Measurements from ENCODE around the gene MACROD2. TPM values are rescaled to one million over a fixed set of nuclear protein-coding genes. Genes with fewer than 3 reads are reported as not detected.
"Not testable (repeated sequence)": the region's sequence is repeated elsewhere in the genome, so short reads cannot be mapped to it uniquely, and the experiment has no call there.

Gene MACROD2
- total RNA-seq, 1 experiment from 2014 or later = 0.02 TPM

GRCh38 chr20:14953736-14954135 lies 958.4 kb downstream of the MACROD2 start:
- no peak for DNase-seq (ENCODE audit: low spot score)

- DNase-seq (ENCODE audit: low spot score) = no peak
These were observed 960.1 kb downstream of the MACROD2 start for GRCh38 chr20:14955399-14955798.

DNA sequence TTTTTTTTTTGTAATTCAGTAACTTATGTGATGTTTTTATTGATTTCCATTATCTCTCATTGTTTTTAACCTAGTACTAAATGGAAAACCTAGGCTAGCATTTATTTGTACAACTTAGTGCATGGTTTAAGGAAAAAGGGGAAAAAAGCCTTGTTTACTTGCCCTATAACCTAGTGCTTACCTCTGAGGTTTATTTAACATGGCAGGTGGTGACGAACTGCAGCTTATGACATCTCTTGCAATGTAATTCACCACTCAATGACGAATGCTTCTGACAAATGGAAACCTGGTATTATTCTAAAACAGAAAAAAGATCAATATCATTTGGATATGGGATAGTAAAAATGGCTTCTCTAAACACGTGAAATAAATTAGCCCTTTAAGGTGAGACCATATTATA lies 960.7 kb downstream of the MACROD2 start:
- DNase-seq (ENCODE audit: low spot score) = no peak

DNA sequence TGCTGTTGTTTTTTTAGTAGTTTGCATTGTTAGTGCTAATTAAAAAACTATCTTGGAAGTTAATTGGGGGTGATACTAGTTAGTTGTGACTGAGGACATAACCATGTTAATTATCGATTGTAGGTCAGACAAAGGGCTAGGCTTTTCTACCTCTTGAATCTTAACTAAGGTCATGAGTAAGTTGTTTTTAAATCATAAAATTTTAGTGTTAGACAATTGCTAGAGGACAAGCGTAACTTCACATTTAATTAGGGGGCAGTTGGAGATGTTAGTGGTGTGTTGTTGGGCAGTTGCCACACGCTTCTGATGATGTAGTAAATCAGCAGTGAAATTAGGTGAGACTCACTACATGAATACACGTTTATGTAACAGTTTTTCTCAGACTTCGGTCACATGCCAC lies 961.2 kb downstream of the MACROD2 start:
- DNase-seq (ENCODE audit: low spot score) = no peak

DNA sequence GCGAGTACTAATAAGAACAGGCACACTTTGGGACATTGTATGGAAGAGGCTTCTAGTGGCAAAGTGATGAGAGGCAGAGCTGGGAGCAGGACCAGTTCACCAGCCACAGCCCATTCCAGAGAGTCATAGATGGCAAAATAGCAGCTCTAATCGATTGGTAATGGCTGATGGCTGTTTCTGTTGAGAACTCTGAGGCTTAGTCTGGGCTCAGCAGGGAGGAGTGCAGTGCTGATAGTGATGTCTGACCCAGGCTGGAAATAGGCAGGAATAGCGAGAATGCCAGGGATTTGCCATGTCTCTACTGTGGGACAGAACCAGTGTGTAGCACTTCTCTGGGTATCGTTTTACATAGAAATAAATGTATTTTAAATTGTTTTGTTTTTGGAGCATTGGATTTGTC lies 962.1 kb downstream of the MACROD2 start:
- DNase-seq (ENCODE audit: low spot score) = no peak

DNA sequence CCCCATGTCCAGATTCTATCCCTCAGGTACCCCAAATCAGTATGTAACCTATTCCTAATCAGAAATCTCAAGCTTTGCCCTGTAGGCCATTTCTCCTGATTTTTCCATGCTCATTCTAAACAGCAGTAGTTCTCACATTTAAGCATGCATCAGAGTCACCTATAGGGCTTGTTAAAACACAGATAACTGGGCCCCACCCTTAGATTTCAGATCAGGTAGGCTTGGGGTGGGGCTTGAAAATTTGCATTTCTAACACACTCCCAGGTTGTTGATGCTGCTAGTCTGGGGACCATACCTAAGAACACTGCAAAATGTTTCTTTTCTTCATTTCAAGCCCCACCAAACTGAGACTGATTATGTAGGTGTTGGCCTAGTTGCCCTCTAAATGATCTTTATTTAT lies 963.3 kb downstream of the MACROD2 start:
- no peak for DNase-seq (ENCODE audit: low spot score)

DNA sequence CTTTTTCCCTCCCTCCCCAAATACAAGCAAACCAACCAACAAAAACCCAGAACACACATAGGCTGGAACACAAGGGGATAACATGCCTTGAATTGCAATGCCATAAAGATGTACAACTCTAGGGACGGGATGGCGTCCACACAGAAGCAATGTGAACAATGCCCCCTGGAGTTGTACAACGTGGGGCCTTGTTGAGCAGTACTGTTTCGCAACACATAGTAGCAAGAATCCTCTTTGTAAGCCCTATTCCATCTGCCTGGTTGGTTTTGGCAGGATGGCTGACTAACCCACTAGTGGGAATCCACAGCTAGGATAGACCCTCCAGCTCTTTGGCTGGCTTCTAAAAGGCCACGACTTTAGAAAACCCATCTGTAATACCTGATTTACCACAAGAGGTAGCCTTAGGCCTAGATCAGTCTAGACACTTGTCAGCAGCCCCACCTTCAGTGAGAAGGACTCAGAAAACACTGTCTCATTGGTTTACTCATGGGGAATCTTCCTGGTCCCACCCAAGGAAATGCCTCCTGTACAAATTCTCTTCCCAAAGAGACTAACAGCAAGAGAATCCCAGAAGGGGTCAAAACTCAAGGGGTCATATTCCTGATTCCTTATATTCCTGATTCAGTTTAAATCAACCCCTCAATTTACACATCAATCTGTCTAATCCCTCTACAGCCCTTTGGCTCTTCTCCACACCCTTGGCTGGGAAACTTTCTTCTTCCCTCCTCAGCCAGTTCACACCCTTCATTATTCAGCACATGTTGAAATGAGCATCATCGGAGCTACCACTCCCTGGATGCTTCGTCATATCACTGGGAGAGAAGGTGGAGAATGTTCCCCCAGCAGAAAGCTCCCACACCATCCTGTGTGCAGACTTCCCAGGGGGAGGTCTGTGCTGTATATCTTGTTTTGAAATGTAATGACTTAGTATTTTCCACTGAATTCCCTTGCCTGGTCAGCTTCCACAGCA lies 964.5 kb downstream of the MACROD2 start:
- DNase-seq (ENCODE audit: low spot score) = no peak

- no peak for DNase-seq (ENCODE audit: low spot score)
These were observed 965.5 kb downstream of the MACROD2 start for GRCh38 chr20:14960831-14961230.

DNA sequence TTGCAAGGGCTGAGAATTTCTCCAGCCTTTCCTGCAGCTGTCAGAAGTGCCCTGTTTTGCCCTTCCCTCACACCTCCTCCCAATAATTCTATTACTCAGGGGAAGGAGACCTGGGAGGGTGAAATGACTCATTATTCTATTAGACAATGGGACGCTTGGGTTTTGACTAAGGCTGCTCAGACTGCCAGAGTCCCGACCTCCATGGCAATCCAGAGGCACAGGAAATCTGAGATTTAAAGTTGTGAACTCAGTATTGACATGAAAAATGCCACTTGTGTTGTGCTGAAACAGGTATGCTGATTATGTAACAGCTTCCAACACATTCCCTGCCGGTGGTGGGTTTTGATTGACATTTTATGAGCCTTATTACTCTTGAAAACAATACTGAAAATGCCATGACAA lies 967.9 kb downstream of the MACROD2 start:
- DNase-seq (ENCODE audit: low spot score) = peak; percentile 76

DNA sequence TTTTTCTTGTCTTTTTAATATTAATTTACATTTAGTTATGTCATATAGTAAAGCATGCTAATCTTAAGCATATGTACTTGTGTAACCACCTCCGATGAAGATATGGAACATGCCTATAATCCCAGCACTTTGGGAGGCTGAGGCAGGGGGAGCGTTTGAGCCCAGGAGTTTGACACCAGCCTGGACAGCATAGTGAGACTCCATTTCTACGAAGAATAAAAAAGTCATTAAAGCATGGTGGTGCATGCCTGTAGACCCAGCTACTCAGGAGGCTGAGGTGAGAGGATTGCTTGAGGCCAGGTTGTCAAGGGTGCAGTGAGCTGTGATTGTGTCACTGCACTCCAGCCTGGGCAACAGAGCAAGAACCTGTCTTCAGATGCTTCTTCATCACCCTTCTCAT lies 970.9 kb downstream of the MACROD2 start:
- no peak for DNase-seq (ENCODE audit: low spot score)

GRCh38 chr20:14966808-14967207 lies 971.5 kb downstream of the MACROD2 start:
- DNase-seq (ENCODE audit: low spot score) = no peak

DNA sequence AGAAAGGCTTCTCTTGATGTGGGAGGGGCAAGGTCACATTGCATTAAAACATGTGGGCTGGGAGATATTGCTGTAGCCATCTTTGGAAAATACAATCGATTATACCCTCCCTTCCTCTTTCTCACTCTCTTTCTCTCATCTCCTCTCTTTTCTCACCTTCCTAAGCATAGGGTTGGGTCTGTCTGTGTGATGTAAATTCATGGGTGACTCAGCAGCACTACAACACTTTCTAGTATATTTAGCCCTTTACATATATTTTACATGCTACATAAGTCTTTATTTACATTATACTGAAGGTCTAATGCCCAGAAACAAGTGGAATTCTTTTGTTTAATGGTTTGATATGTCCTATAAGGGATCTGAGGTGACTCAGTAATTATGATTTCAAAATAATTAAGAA lies 976.9 kb downstream of the MACROD2 start:
- no peak for DNase-seq (ENCODE audit: low spot score)

GRCh38 chr20:14972690-14973089 lies 977.4 kb downstream of the MACROD2 start:
- no peak for DNase-seq (ENCODE audit: low spot score)

GRCh38 chr20:14979453-14979986 lies 984.2 kb downstream of the MACROD2 start:
- no peak for DNase-seq (ENCODE audit: low spot score)

GRCh38 chr20:14981486-14981885 lies 986.2 kb downstream of the MACROD2 start:
- not testable (repeated sequence) for DNase-seq (ENCODE audit: low spot score)

- DNase-seq (ENCODE audit: low spot score) = not testable (repeated sequence)
These were observed 987.0 kb downstream of the MACROD2 start for GRCh38 chr20:14982324-14982723.

GRCh38 chr20:14984305-14984704 lies 989.0 kb downstream of the MACROD2 start:
- DNase-seq (ENCODE audit: low spot score) = no peak

- no peak for DNase-seq (ENCODE audit: low spot score)
These were observed 989.7 kb downstream of the MACROD2 start for GRCh38 chr20:14984768-14985622.

- peak; percentile 12 for DNase-seq (ENCODE audit: low spot score)
These were observed 990.8 kb downstream of the MACROD2 start for GRCh38 chr20:14986026-14986655.

- no peak for DNase-seq (ENCODE audit: low spot score)
These were observed 991.3 kb downstream of the MACROD2 start for GRCh38 chr20:14986656-14987055.

DNA sequence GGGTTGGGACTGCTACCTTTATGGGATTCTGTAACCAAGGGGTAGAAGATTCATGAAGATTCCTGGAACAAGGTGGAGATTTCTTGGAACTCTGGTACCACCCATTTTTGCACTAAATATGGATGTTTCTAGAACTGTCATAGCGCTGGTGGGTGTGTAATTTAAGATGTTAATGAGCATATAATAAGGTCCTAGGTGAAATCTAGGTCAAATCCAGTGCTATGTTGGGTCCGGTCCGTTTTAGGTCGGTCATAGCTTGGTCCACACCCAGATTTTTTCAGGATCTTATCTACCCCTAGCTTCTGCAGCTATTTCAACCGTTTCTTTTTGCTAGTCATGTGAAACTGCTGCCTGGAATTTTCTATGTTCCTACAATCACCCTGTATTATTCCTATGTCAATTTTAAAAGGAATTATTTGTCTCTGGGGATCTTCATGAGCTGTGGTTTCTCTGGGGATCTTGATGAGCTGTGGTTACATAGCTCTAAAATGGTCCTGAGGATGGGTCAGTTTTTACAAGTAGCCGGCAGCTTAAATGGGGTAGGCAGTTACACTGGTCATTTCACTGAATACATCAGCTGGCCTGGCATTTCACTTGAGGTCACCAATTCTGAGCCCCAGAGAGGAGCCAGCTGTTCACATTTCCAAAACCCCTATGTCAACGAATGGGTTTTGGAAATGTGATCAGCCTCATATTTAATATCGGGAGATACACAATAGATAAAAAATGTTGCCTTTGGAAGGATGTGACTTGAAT lies 994.4 kb downstream of the MACROD2 start:
- no peak for DNase-seq (ENCODE audit: low spot score)
